Activated B cell treated with CpG ODN at 0.5 μM for 24 hours (primary cell): ENCODE results near the gene TMEM164. TPM values are rescaled to one million over a fixed set of nuclear protein-coding genes. Genes with fewer than 3 reads are reported as not detected.

ENCODE experiments used
- ATAC-seq: fragments of 200-7000 bp; cut with Tn5 transposase; one replicate; pipeline ENCODE4 v1.10.0; 2021; ENCODE audit warnings: low read depth, mild to moderate bottlenecking, moderate library complexity
- CTCF ChIA-PET: fragments of 350-600 bp; sonication (Branson Sonifier 250); formaldehyde crosslinking; loops from one replicate; lab custom pipeline; 2021; ENCODE audit warnings: antibody characterized with exemption; lab: Charles Lee
- POLR2A ChIA-PET: fragments of 350-600 bp; sonication (Branson Sonifier 250); formaldehyde crosslinking; loops from one replicate; lab custom pipeline; 2021; ENCODE audit warnings: antibody characterized with exemption; lab: Charles Lee
- DNase-seq: peaks from one replicate; pipeline ENCODE4 v3.0.0; 2022
- H3K27ac Mint-ChIP-seq: one replicate; pipeline ENCODE4 v1.8.0; 2020; ENCODE audit warnings: mixed read lengths
- H3K27me3 Mint-ChIP-seq: one replicate; pipeline ENCODE4 v1.8.0; 2021; ENCODE audit warnings: mixed read lengths
- H3K36me3 Mint-ChIP-seq: one replicate; pipeline ENCODE4 v1.8.0; 2021; ENCODE audit warnings: low read depth, mixed read lengths
- H3K4me1 Mint-ChIP-seq: one replicate; pipeline ENCODE4 v1.8.0; 2021; ENCODE audit warnings: mixed read lengths
- H3K4me3 Mint-ChIP-seq: one replicate; pipeline ENCODE4 v1.8.0; 2020; ENCODE audit warnings: mild to moderate bottlenecking, mixed read lengths
- H3K9me3 Mint-ChIP-seq: one replicate; pipeline ENCODE4 v1.8.0; 2020; ENCODE audit warnings: mixed read lengths
- CTCF ChIP-seq: fragments of 200-600 bp; IDR thresholded peaks from one replicate; pipeline ENCODE4 v1.8.0; 2022; ENCODE audit warnings: antibody characterized with exemption, mild to moderate bottlenecking
- intact Hi-C: fragments of 100-400 bp; cut with micrococcal nuclease; formaldehyde crosslinking; loops from one replicate; pipeline ENCODE4 v1.15.1; 2024
- total RNA-seq: library from RNA; stranded (reverse); gene quantifications from 2 replicates; pipeline ENCODE4 v1.2.3, GENCODE V29; 2022

TMEM164 gene
- total RNA-seq, 1 donor from 2014 or later: 21.8 TPM

- DNase-seq: no peak
- H3K4me3 Mint-ChIP-seq: no peak overlapping the region
- no peaks in the 10 kb centered on the region for H3K4me1 Mint-ChIP-seq
- CTCF ChIA-PET: interaction anchor here (0.8 kb wide), 1 partner anchor 652 kb away, joined by 3 read pairs; no protein-coding TSS in a partner anchor
- H3K27ac Mint-ChIP-seq: no peak overlapping the region
- TF ChIP-seq CTCF: no peak
- ATAC-seq: no peak
- intact Hi-C loops: no loop called here
- H3K36me3 Mint-ChIP-seq: peaks cover 3% of the 10 kb centered on the region
- POLR2A ChIA-PET: no interaction called here
- peaks cover 2% of the 10 kb centered on the region for H3K9me3 Mint-ChIP-seq
- no peaks in the 10 kb centered on the region for H3K27me3 Mint-ChIP-seq
Observed at GRCh38 chrX:110139172-110139571, 136.3 kb downstream of the TMEM164 start.

GRCh38 chrX:110142096-110142495 is 139.2 kb downstream of the TMEM164 start:
- no peak for DNase-seq
- intact Hi-C loops: loop anchor here (10.0 kb wide), 3 partner anchors 257 to 1103 kb away; partner anchors contain the start of gene GUCY2F
- no peak for ATAC-seq
- ChIA-PET POLR2A (interaction anchor here (0.6 kb wide), 1 partner anchor 272 kb away, joined by 3 read pairs; no protein-coding TSS in a partner anchor), CTCF (no interaction called here)
- H3K27ac Mint-ChIP-seq: peak overlapping the region; percentile 65
- H3K27me3 Mint-ChIP-seq: no peaks in the 10 kb centered on the region
- peaks cover 2% of the 10 kb centered on the region for H3K9me3 Mint-ChIP-seq
- H3K4me3 Mint-ChIP-seq: no peak overlapping the region
- peaks cover 3% of the 10 kb centered on the region for H3K36me3 Mint-ChIP-seq
- TF ChIP-seq CTCF: no peak
- H3K4me1 Mint-ChIP-seq: peaks cover 7% of the 10 kb centered on the region

GRCh38 chrX:110143454-110144210 is 140.7 kb downstream of the TMEM164 start:
- POLR2A ChIA-PET: no interaction called here
- CTCF ChIA-PET: interaction anchor here (0.8 kb wide), 1 partner anchor 266 kb away, joined by 3 read pairs; no protein-coding TSS in a partner anchor
- DNase-seq (no peak), ATAC-seq (no peak)
- peaks cover 7% of the 10 kb centered on the region for H3K4me1 Mint-ChIP-seq
- TF ChIP-seq CTCF: no peak
- intact Hi-C loops: loop anchor here (10.0 kb wide), 3 partner anchors 259 to 1101 kb away; partner anchors contain the start of gene GUCY2F
- no peak overlapping the region for H3K27ac Mint-ChIP-seq
- H3K9me3 Mint-ChIP-seq: peaks cover 2% of the 10 kb centered on the region
- H3K27me3 Mint-ChIP-seq: no peaks in the 10 kb centered on the region
- H3K4me3 Mint-ChIP-seq: no peak overlapping the region
- peaks cover 7% of the 10 kb centered on the region for H3K36me3 Mint-ChIP-seq

- Mint-ChIP-seq H3K4me3 (no peak overlapping the region), H3K36me3 (peaks cover 18% of the 10 kb centered on the region), H3K4me1 (peaks cover 7% of the 10 kb centered on the region), H3K27ac (no peak overlapping the region), H3K27me3 (no peaks in the 10 kb centered on the region), H3K9me3 (peaks cover 2% of the 10 kb centered on the region)
- ChIA-PET CTCF (interaction anchor here (1.7 to 5.4 kb wide), 3 partner anchors 13 to 266 kb away, joined by 4 to 63 read pairs (median 53); no protein-coding TSS in a partner anchor), POLR2A (no interaction called here)
- TF ChIP-seq CTCF: no peak
- no peak for DNase-seq
- intact Hi-C loops: loop anchor here (10.0 kb wide), 3 partner anchors 261 to 1099 kb away; partner anchors contain the start of gene GUCY2F
- no peak for ATAC-seq
Observed at GRCh38 chrX:110145311-110145710, 142.4 kb downstream of the TMEM164 start.

- ATAC-seq: peak; percentile 54
- peaks cover 21% of the 10 kb centered on the region for H3K36me3 Mint-ChIP-seq
- no peak overlapping the region for H3K4me3 Mint-ChIP-seq
- DNase-seq: no peak
- peaks cover 7% of the 10 kb centered on the region for H3K4me1 Mint-ChIP-seq
- TF ChIP-seq CTCF: peak; percentile 28
- peaks cover 2% of the 10 kb centered on the region for H3K9me3 Mint-ChIP-seq
- ChIA-PET CTCF (interaction anchor here (0.8 to 5.4 kb wide), 14 partner anchors 12 to 440 kb away, joined by 3 to 63 read pairs (median 4); no protein-coding TSS in a partner anchor), POLR2A (no interaction called here)
- H3K27me3 Mint-ChIP-seq: no peaks in the 10 kb centered on the region
- intact Hi-C loops: loop anchor here (1.0 to 10.0 kb wide), 5 partner anchors 261 to 1099 kb away; partner anchors contain the start of gene GUCY2F
- H3K27ac Mint-ChIP-seq: no peak overlapping the region
Observed at GRCh38 chrX:110145854-110146253, 142.9 kb downstream of the TMEM164 start.
